Endothelial cell of umbilical vein (primary cell): Measurements from ENCODE around the gene PNMA8A. TPM values are rescaled to one million over a fixed set of nuclear protein-coding genes. Genes with fewer than 3 reads are reported as not detected.

Experiments used
- BruUV-seq: library from RNA; stranded (reverse); fragments of 400-500 nt; replicated peaks from 2 replicates; lab custom pipeline; 2021; lab: Mats Ljungman, UMichigan
- CTCF ChIA-PET: fragments of 300-600, 350-600 bp; sonication (Branson Sonifier 250); formaldehyde crosslinking; loops from one replicate; lab custom pipeline; 2021; ENCODE audit warnings: antibody characterized with exemption, inconsistent platforms; lab: Charles Lee
- POLR2A ChIA-PET: fragments of 300-600, 350-600 bp; sonication (Branson Sonifier 250); formaldehyde crosslinking; loops from one replicate; lab custom pipeline; 2021; ENCODE audit warnings: antibody characterized with exemption, inconsistent platforms; lab: Charles Lee
- DNase-seq: peaks from one replicate; pipeline ENCODE4 v3.0.0-alpha.2; 2011; ENCODE audit warnings: low read depth, low spot score
- FAIRE-seq: peaks from 2 replicates; lab custom pipeline; 2011; peaks lifted over from hg19 to GRCh38; lab: Jason Lieb, UNC
- H2AFZ ChIP-seq: 2 replicates; pipeline ENCODE4 v1.6.0; 2012; ENCODE audit warnings: low read depth, low read length, control low read depth, inconsistent platforms
- H3K27ac ChIP-seq: 2 replicates; pipeline ENCODE4 v1.5.1; 2011; ENCODE audit warnings: low read depth, mild to moderate bottlenecking, control low read depth, low read length, moderate library complexity; ENCODE audit not compliant: insufficient read depth
- H3K27me3 ChIP-seq, 2 experiments: 2 replicates each; pipeline versions ENCODE4 v1.6.0 to v1.6.1; 2011; ENCODE audit warnings: low read length in 2 of 2, mixed read lengths in 1 of 2; ENCODE audit not compliant: control insufficient read depth in 2 of 2, insufficient read depth in 2 of 2
- H3K36me3 ChIP-seq, 2 experiments: 2 replicates in 1 of 2; 3 replicates in 1 of 2; pipeline ENCODE4 v1.5.1; 2011; ENCODE audit warnings: low read length in 2 of 2, mild to moderate bottlenecking in 1 of 2, moderate library complexity in 1 of 2; ENCODE audit not compliant: control insufficient read depth in 2 of 2, insufficient read depth in 2 of 2; ENCODE audit errors: extremely low read depth in 1 of 2
- H3K4me1 ChIP-seq: 3 replicates; pipeline ENCODE4 v1.5.1; 2011; ENCODE audit warnings: mild to moderate bottlenecking, low read length; ENCODE audit not compliant: control insufficient read depth, insufficient read depth; ENCODE audit errors: extremely low read depth
- H3K4me2 ChIP-seq: 2 replicates; pipeline ENCODE4 v1.6.1; 2011; ENCODE audit warnings: low read length, control low read depth, mixed read lengths; ENCODE audit not compliant: insufficient read depth
- H3K4me3 ChIP-seq, 3 experiments: fragments of 200-600 bp in 1 of 3; sonication (generic), shearing (Covaris generic) in 1 of 3; replicated peaks in 1 of 3; 2 replicates each; pipeline ENCODE4 v1.5.1; 2011 to 2016; ENCODE audit warnings: control low read depth in 3 of 3, low read length in 3 of 3, mild to moderate bottlenecking in 2 of 3, inconsistent platforms in 1 of 3, low read depth in 1 of 3, moderate library complexity in 1 of 3; ENCODE audit not compliant: insufficient read depth in 1 of 3
- H3K79me2 ChIP-seq: 2 replicates; pipeline ENCODE4 v1.6.0; 2012; ENCODE audit warnings: low read length, inconsistent platforms; ENCODE audit not compliant: control insufficient read depth, insufficient read depth
- H3K9ac ChIP-seq: replicated peaks from 2 replicates; pipeline ENCODE3; 2011; ENCODE audit warnings: low read length, control low read depth; ENCODE audit not compliant: insufficient read depth; ENCODE audit errors: extremely low read depth
- H3K9me1 ChIP-seq: replicated peaks from 3 replicates; pipeline ENCODE4 v1.6.0; 2011; ENCODE audit warnings: mild to moderate bottlenecking, low read length; ENCODE audit not compliant: control insufficient read depth, insufficient read depth; ENCODE audit errors: extremely low read depth
- H3K9me3 ChIP-seq: replicated peaks from 2 replicates; pipeline ENCODE4 v1.5.1; 2012; ENCODE audit warnings: low read length, inconsistent platforms; ENCODE audit not compliant: control insufficient read depth, insufficient read depth
- H4K20me1 ChIP-seq: replicated peaks from 2 replicates; pipeline ENCODE3; 2011; ENCODE audit warnings: mild to moderate bottlenecking, low read length; ENCODE audit not compliant: control insufficient read depth, insufficient read depth; ENCODE audit errors: extremely low read depth
- CTCF ChIP-seq, 2 donors: IDR thresholded peaks; 1 replicate in 1 of 2; 2 replicates in 1 of 2; pipeline ENCODE4 v1.5.1; 2011; ENCODE audit warnings: low read length in 2 of 2, mild to moderate bottlenecking in 2 of 2, moderate library complexity in 2 of 2, control low read depth in 1 of 2, inconsistent platforms in 1 of 2, low read depth in 1 of 2; ENCODE audit not compliant: insufficient read depth in 1 of 2; ENCODE audit errors: extremely low read depth in 1 of 2
- EZH2 ChIP-seq: IDR thresholded peaks from 2 replicates; pipeline ENCODE4 v1.6.1; 2012; ENCODE audit warnings: borderline replicate concordance, low read depth, mild to moderate bottlenecking, moderate library complexity, low read length, inconsistent platforms; ENCODE audit not compliant: severe bottlenecking
- FOS ChIP-seq: IDR thresholded peaks from 2 replicates; pipeline ENCODE4 v1.6.1; 2011; ENCODE audit warnings: mild to moderate bottlenecking, low read length, moderate library complexity, borderline replicate concordance; ENCODE audit not compliant: insufficient read depth
- GATA2 ChIP-seq: IDR thresholded peaks from 2 replicates; pipeline ENCODE4 v1.7.0; 2011; ENCODE audit warnings: low read depth, mild to moderate bottlenecking, moderate library complexity, mixed read lengths, low read length; ENCODE audit not compliant: insufficient read length, insufficient read depth
- JUN ChIP-seq: IDR thresholded peaks from 2 replicates; pipeline ENCODE4 v1.6.1; 2011; ENCODE audit warnings: borderline replicate concordance, low read depth; ENCODE audit not compliant: insufficient read length, insufficient read depth
- MAX ChIP-seq: IDR thresholded peaks from 2 replicates; pipeline ENCODE4 v1.6.1; 2011; ENCODE audit not compliant: insufficient read depth, insufficient read length
- MYC ChIP-seq: IDR thresholded peaks from one replicate; pipeline ENCODE4 v1.6.1; 2011; ENCODE audit warnings: mild to moderate bottlenecking, low read depth, low read length
- POLR2A ChIP-seq: IDR thresholded peaks from 2 replicates; pipeline ENCODE4 v1.6.1; 2012; ENCODE audit warnings: low read depth, mild to moderate bottlenecking, control low read depth, low read length
- POLR2AphosphoS5 ChIP-seq: IDR thresholded peaks from 2 replicates; pipeline ENCODE4 v1.6.1; 2012; ENCODE audit warnings: low read depth, mild to moderate bottlenecking, control low read depth, low read length, moderate library complexity; ENCODE audit not compliant: insufficient read depth
- dilution Hi-C: fragments of 300-500 bp; cut with MboI; formaldehyde crosslinking; loops from one replicate; pipeline ENCODE4 v1.15.0; 2019; ENCODE audit warnings: low sequenced_read_pairs; ENCODE audit not compliant: extremely low pct_ligation_motif_present
- intact Hi-C: fragments of 100-400 bp; cut with micrococcal nuclease; formaldehyde crosslinking; loops from one replicate; pipeline ENCODE4 v1.10.0; 2022
- polyA plus RNA-seq, 4 experiments: library from polyadenylated mRNA; depleted of rRNA in 3 of 4; stranded (reverse) in 3 of 4; unstranded in 1 of 4; fragments of >200 nt; gene quantifications; 2 replicates each; pipeline versions ENCODE4 v1.2.1 to v1.2.3, GENCODE V29; 2011 to 2012; ENCODE audit warnings: missing spikeins in 1 of 4
- total RNA-seq: library from RNA; stranded (reverse); gene quantifications from 2 replicates; pipeline ENCODE4 v1.2.3, GENCODE V29; 2021

PNMA8A gene
- total and polyA plus RNA-seq, 2 donors (not counting 3 experiments of a cell fraction or from before 2014, with no cell fraction given) = 0.25 to 0.27 TPM

- Histone ChIP-seq H3K27ac (no peak overlapping the region), H3K4me3 (no peak overlapping the region), H3K79me2 (no peaks in the 10 kb centered on the region), H3K4me1 (peaks cover 6% of the 10 kb centered on the region), H3K9me3 (no peaks in the 10 kb centered on the region), H3K4me2 (no peak overlapping the region), H3K27me3 (peaks cover 70 to 73% of the 10 kb centered on the region in 2 experiments), H3K9me1 (no peaks in the 10 kb centered on the region), H3K36me3 (no peaks in the 10 kb centered on the region), H3K9ac (no peak overlapping the region), H4K20me1 (no peaks in the 10 kb centered on the region), H2AFZ (peak overlapping the region; percentile 18)
- DNase-seq (no peak), FAIRE-seq (no peak)
- intact Hi-C loops = no loop called here
- POLR2A ChIA-PET = no interaction called here
- BruUV-seq = no TSS peak
- TF ChIP-seq EZH2 (peak; percentile 74), MYC (no peak)
- dilution Hi-C loops = no loop called here
- CTCF ChIA-PET = no interaction called here
Measured at GRCh38 chr19:46493236-46494145, 22.1 kb upstream of the PNMA8A start.

- no peaks in the 10 kb centered on the region for H3K36me3 ChIP-seq
- DNase-seq = no peak
- no peaks in the 10 kb centered on the region for H3K9me1 ChIP-seq
- no peaks in the 10 kb centered on the region for H3K79me2 ChIP-seq
- no peak overlapping the region for H3K9ac ChIP-seq
- no peak for FAIRE-seq
- no peak overlapping the region for H3K27ac ChIP-seq
- ChIA-PET POLR2A (no interaction called here), CTCF (no interaction called here)
- no peak overlapping the region for H3K4me2 ChIP-seq
- dilution Hi-C loops (no loop called here), intact Hi-C loops (no loop called here)
- no peaks in the 10 kb centered on the region for H4K20me1 ChIP-seq
- no peak overlapping the region for H2AFZ ChIP-seq
- no TSS peak for BruUV-seq
- H3K9me3 ChIP-seq = no peaks in the 10 kb centered on the region
- no peak for TF ChIP-seq POLR2A
- no peak for TF ChIP-seq POLR2AphosphoS5
- TF ChIP-seq CTCF (IDR thresholded peaks at IDR 0.05; ENCODE audit: extremely low read depth in 1 of 2, insufficient read depth in 1 of 2, low read depth in 1 of 2, low read length in 2 of 2) = no peak
- TF ChIP-seq MAX = no peak
- no peak for TF ChIP-seq FOS
- TF ChIP-seq EZH2 = no peak
- TF ChIP-seq MYC = no peak
- TF ChIP-seq GATA2 = no peak
- TF ChIP-seq JUN = no peak
- peaks cover 74 to 77% of the 10 kb centered on the region in 2 experiments for H3K27me3 ChIP-seq
- H3K4me3 ChIP-seq = no peak overlapping the region
- H3K4me1 ChIP-seq = peaks cover 6% of the 10 kb centered on the region
Measured at GRCh38 chr19:46492841-46493235, 21.5 kb upstream of the PNMA8A start.
